CD14-positive monocyte (primary cell): ENCODE measurements around the gene NDUFS2. TPM values are rescaled to one million over a fixed set of nuclear protein-coding genes. Genes with fewer than 3 reads are reported as not detected.

Experiments
- DNase-seq, 3 donors: peaks; one replicate each; pipeline ENCODE4 v3.0.0-alpha.2; 2011 to 2022
- H2AFZ ChIP-seq: 2 replicates; pipeline ENCODE4 v1.6.0; 2012; ENCODE audit warnings: mild to moderate bottlenecking, low read depth, low read length, inconsistent platforms; ENCODE audit not compliant: insufficient read depth, poor library complexity, severe bottlenecking
- H3K27ac ChIP-seq, 2 donors: 1 replicate in 1 of 2; 2 replicates in 1 of 2; pipeline ENCODE4 v1.5.1; 2012 to 2013; ENCODE audit warnings: low read length in 2 of 2, control low read depth in 1 of 2, inconsistent platforms in 1 of 2, low read depth in 1 of 2, mild to moderate bottlenecking in 1 of 2
- H3K27me3 ChIP-seq, 2 donors: one replicate each; pipeline versions ENCODE4 v1.6.0 to v1.6.1; 2011 to 2013; ENCODE audit warnings: low read length in 2 of 2; ENCODE audit not compliant: control insufficient read depth in 2 of 2, insufficient read depth in 2 of 2
- H3K36me3 ChIP-seq, 2 donors: replicated peaks in 1 of 2; 1 replicate in 1 of 2; 2 replicates in 1 of 2; pipeline versions ENCODE4 v1.5.1 to v1.6.1; 2012 to 2013; ENCODE audit warnings: low read length in 2 of 2, control low read depth in 1 of 2, inconsistent platforms in 1 of 2, mild to moderate bottlenecking in 1 of 2; ENCODE audit not compliant: insufficient read depth in 2 of 2, control insufficient read depth in 1 of 2
- H3K4me1 ChIP-seq, 2 donors: 1 replicate in 1 of 2; 2 replicates in 1 of 2; pipeline versions ENCODE4 v1.5.1 to v1.6.1; 2012 to 2013; ENCODE audit warnings: low read length in 2 of 2, control low read depth in 1 of 2, inconsistent platforms in 1 of 2, mild to moderate bottlenecking in 1 of 2, moderate library complexity in 1 of 2; ENCODE audit not compliant: insufficient read depth in 2 of 2, control insufficient read depth in 1 of 2
- H3K4me2 ChIP-seq: replicated peaks from 2 replicates; pipeline ENCODE3; 2012; ENCODE audit warnings: low read length, moderate library complexity, mild to moderate bottlenecking; ENCODE audit not compliant: poor library complexity, severe bottlenecking; ENCODE audit errors: extremely low read depth
- H3K4me3 ChIP-seq, 3 experiments: fragments of 200-600 bp in 1 of 3; sonication (generic) in 1 of 3; replicated peaks in 1 of 3; 1 replicate in 2 of 3; 2 replicates in 1 of 3; pipeline ENCODE4 v1.5.1; 2011 to 2013; ENCODE audit warnings: low read length in 3 of 3, mild to moderate bottlenecking in 3 of 3, control low read depth in 2 of 3, low read depth in 2 of 3, inconsistent platforms in 1 of 3, moderate library complexity in 1 of 3
- H3K79me2 ChIP-seq: 2 replicates; pipeline ENCODE4 v1.6.0; 2012; ENCODE audit warnings: mild to moderate bottlenecking, control low read depth, inconsistent platforms, low read length, moderate library complexity; ENCODE audit not compliant: insufficient read depth
- H3K9ac ChIP-seq: 2 replicates; pipeline ENCODE4 v1.6.0; 2017; ENCODE audit warnings: low read length, mild to moderate bottlenecking; ENCODE audit not compliant: insufficient read depth, poor library complexity, severe bottlenecking
- H3K9me3 ChIP-seq, 2 donors: replicated peaks in 1 of 2; 1 replicate in 1 of 2; 2 replicates in 1 of 2; pipeline versions ENCODE4 v1.5.1 to v1.6.1; 2012 to 2013; ENCODE audit warnings: low read length in 2 of 2, control low read depth in 1 of 2; ENCODE audit not compliant: control insufficient read depth in 1 of 2, insufficient read depth in 1 of 2
- H4K20me1 ChIP-seq: 2 replicates; pipeline ENCODE4 v1.6.0; 2012; ENCODE audit warnings: mild to moderate bottlenecking, low read length, control low read depth, moderate library complexity; ENCODE audit not compliant: insufficient read depth
- H3K27ac Mint-ChIP-seq, 7 donors: one replicate each; pipeline ENCODE4 v1.8.0; 2020; ENCODE audit warnings: mild to moderate bottlenecking in 7 of 7, mixed read lengths in 7 of 7, moderate library complexity in 6 of 7, inconsistent platforms in 2 of 7
- H3K27me3 Mint-ChIP-seq, 3 donors: one replicate each; pipeline ENCODE4 v1.8.0; 2021 to 2022; ENCODE audit warnings: low read depth in 3 of 3, mild to moderate bottlenecking in 3 of 3, mixed read lengths in 3 of 3, moderate library complexity in 3 of 3, inconsistent platforms in 1 of 3
- H3K36me3 Mint-ChIP-seq, 2 donors: one replicate each; pipeline ENCODE4 v1.8.0; 2020; ENCODE audit warnings: mixed read lengths in 2 of 2, inconsistent platforms in 1 of 2, mild to moderate bottlenecking in 1 of 2
- H3K4me1 Mint-ChIP-seq: one replicate; pipeline ENCODE4 v1.8.0; 2020; ENCODE audit warnings: mild to moderate bottlenecking, mixed read lengths
- H3K4me3 Mint-ChIP-seq, 2 donors: one replicate each; pipeline ENCODE4 v1.8.0; 2020; ENCODE audit warnings: mild to moderate bottlenecking in 2 of 2, mixed read lengths in 2 of 2, moderate library complexity in 1 of 2
- H3K9me3 Mint-ChIP-seq, 7 donors: one replicate each; pipeline ENCODE4 v1.8.0; 2020 to 2022; ENCODE audit warnings: mixed read lengths in 7 of 7, mild to moderate bottlenecking in 6 of 7, moderate library complexity in 6 of 7, inconsistent platforms in 2 of 7
- WGBS: methylation state at CpG from one replicate; pipeline ENCODE4 v1.1.5; 2013; ENCODE audit warnings: missing lambda C conversion rate; ENCODE audit not compliant: insufficient coverage; 5-methylcytosine and 5-hydroxymethylcytosine counted together
- intact Hi-C, 2 donors: fragments of 100-400 bp; cut with micrococcal nuclease; formaldehyde crosslinking; loops; one replicate each; pipeline versions ENCODE4 v1.15.0 to v1.15.1; 2023
- polyA plus RNA-seq, 3 donors: library from polyadenylated mRNA; depleted of rRNA in 1 of 3; unstranded in 2 of 3; stranded (reverse) in 1 of 3; fragments of 300-500 nt in 2 of 3; fragments of >200 nt in 1 of 3; fragmentation: Illumina TruSeq in 2 of 3; gene quantifications; 1 replicate in 2 of 3; 2 replicates in 1 of 3; pipeline ENCODE4 v1.2.3, GENCODE V29; 2012 to 2021
- TF ChIP-seq, protein P1 (sequence below): fragments of 200-600 bp; IDR thresholded peaks from one replicate; pipeline ENCODE4 v1.8.0; 2022; ENCODE audit warnings: antibody characterized with exemption, mild to moderate bottlenecking

The NDUFS2 gene
- polyA plus RNA-seq, 3 donors = 87.5 to 119 (median 101) TPM

DNA sequence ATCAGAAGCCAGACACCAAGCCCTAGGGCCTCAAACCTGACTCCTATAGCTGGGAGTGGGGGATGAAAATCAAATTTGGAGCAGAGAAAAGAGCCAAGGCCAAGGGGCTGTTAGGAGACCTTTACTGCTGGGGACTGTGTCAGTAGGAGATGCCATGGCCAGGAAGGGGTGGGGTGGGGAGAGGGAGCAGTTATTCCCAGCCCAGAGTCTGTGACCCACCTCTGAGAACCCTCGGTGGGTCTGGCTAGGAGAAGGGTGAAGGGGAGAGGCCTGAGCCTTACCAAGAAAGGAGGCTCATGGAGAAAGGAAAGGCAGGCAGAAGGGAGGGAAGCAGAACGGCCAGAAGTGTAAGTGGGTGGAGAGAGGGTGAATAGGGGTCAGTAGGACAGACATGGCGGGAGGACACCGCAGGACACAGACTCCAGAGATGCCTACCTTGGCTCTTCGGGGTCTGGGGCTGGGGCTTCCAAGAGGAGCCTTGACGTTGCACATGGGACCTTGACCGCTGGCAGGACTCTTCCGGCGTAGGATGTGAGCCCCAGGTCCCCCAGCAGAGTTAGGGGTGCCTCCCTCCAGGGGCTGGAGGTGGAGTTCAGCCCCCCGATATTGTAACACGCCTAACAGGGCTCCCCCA is 4.5 kb upstream of the NDUFS2 start:
- Histone ChIP-seq H3K9ac (no peak overlapping the region), H3K9me3 (no peaks in the 10 kb centered on the region), H4K20me1 (no peaks in the 10 kb centered on the region), H3K36me3 (no peaks in the 10 kb centered on the region), H3K4me2 (no peak overlapping the region), H3K4me3 (no peak overlapping the region), H2AFZ (no peak overlapping the region), H3K79me2 (peaks cover 6% of the 10 kb centered on the region), H3K27me3 (no peaks in the 10 kb centered on the region), H3K27ac (no peak overlapping the region), H3K4me1 (peaks cover 58 to 64% of the 10 kb centered on the region in 2 donors)
- WGBS = 88% methylated on average over 9 of the region's 11 CpGs
- intact Hi-C loops = no loop called here
- TF ChIP-seq, protein P1, sequence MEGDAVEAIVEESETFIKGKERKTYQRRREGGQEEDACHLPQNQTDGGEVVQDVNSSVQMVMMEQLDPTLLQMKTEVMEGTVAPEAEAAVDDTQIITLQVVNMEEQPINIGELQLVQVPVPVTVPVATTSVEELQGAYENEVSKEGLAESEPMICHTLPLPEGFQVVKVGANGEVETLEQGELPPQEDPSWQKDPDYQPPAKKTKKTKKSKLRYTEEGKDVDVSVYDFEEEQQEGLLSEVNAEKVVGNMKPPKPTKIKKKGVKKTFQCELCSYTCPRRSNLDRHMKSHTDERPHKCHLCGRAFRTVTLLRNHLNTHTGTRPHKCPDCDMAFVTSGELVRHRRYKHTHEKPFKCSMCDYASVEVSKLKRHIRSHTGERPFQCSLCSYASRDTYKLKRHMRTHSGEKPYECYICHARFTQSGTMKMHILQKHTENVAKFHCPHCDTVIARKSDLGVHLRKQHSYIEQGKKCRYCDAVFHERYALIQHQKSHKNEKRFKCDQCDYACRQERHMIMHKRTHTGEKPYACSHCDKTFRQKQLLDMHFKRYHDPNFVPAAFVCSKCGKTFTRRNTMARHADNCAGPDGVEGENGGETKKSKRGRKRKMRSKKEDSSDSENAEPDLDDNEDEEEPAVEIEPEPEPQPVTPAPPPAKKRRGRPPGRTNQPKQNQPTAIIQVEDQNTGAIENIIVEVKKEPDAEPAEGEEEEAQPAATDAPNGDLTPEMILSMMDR = no peak
- Mint-ChIP-seq H3K36me3 (no peaks in the 10 kb centered on the region), H3K27ac (no peak overlapping the region), H3K9me3 (no peaks in the 10 kb centered on the region), H3K27me3 (peaks cover 0 to 2% (median 1%) of the 10 kb centered on the region in 3 donors), H3K4me1 (peaks cover 58% of the 10 kb centered on the region), H3K4me3 (peak overlapping the region in 1 of 2 donors; percentile 45)
- no peak for DNase-seq

DNA sequence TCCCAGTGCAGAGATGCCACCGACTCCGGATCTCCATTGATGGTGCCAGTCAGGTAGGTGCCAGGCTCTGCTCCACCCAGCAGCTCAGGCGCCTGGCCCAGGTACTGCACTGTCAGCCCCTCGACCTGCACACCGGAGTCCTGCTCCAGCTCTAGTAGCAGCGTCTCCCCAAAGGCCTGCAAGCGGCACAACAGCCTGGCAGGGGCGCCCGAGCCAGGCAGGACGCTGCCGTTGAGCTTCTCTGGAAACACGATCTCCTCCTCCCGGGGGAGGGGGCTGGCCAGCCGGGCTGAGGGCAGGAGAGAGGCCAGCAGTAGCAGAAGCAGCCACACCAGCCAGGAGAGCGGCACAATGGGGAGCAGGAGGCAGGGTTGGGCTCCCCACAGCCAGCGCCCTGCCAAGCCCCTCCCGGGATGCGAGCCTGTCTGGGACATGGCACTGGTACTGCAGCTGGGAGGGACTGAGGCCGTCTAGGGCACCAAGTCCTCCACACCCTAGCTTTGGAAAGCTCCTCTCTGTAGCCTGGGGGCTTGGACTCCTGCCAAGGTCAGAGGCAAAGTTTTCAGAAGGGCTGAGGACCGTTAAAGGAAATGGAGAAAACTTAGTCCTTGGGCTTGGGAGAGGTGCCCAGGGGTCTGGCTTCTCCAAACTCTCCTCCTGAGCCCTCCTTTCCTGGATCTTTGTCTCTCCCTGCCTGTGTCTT is 3.8 kb upstream of the NDUFS2 start:
- Histone ChIP-seq H3K27me3 (no peaks in the 10 kb centered on the region), H3K4me1 (peaks cover 58 to 65% of the 10 kb centered on the region in 2 donors), H4K20me1 (no peaks in the 10 kb centered on the region), H3K4me2 (no peak overlapping the region), H3K27ac (no peak overlapping the region), H3K4me3 (no peak overlapping the region), H3K9me3 (no peaks in the 10 kb centered on the region), H2AFZ (no peak overlapping the region), H3K36me3 (peaks cover 0 to 2% of the 10 kb centered on the region in 2 donors), H3K79me2 (peaks cover 12% of the 10 kb centered on the region), H3K9ac (no peak overlapping the region)
- Mint-ChIP-seq H3K27me3 (peaks cover 0 to 2% (median 1%) of the 10 kb centered on the region in 3 donors), H3K4me3 (no peak overlapping the region), H3K27ac (no peak overlapping the region), H3K36me3 (peaks cover 0 to under 1% of the 10 kb centered on the region in 2 donors), H3K9me3 (no peaks in the 10 kb centered on the region), H3K4me1 (peaks cover 59% of the 10 kb centered on the region)
- TF ChIP-seq, protein P1 = no peak
- DNase-seq = no peak
- WGBS = 93% methylated on average over 18 of the region's 20 CpGs
- intact Hi-C loops = no loop called here
